Sciatic nerve (tissue), 2 donors: ENCODE measurements around the gene SLC1A1. TPM values are rescaled to one million over a fixed set of nuclear protein-coding genes. Genes with fewer than 3 reads are reported as not detected.
"Not testable (repeated sequence)": the region's sequence is repeated elsewhere in the genome, so short reads cannot be mapped to it uniquely, and the experiment has no call there.

Source experiments
- ATAC-seq: fragments of 200-7000 bp; cut with Tn5 transposase; one replicate; pipeline ENCODE4 v1.9.1; 2020; ENCODE audit warnings: mild to moderate bottlenecking, moderate library complexity
- DNase-seq: peaks from one replicate; pipeline ENCODE4 v3.0.0-alpha.2; 2020; ENCODE audit warnings: low spot score
- intact Hi-C: fragments of 100-400 bp; cut with DNase I; formaldehyde crosslinking; loops from one replicate; pipeline ENCODE4 v1.14.2; 2022
- total RNA-seq: library from RNA; stranded (reverse); fragmentation: NEBNext Ultra II Directional; extraction: Animal tissue kit (Norgen Biotek cat#: 25700); gene quantifications from one replicate; pipeline ENCODE4 v1.2.1, GENCODE V29; 2021
- donor health status: DM: no; HTN: no; CAD: no.
- donor health status: DM: no; HTN: no; CAD: no.

Gene SLC1A1
- total RNA-seq, 1 donor from 2014 or later: 4.7 TPM

DNA sequence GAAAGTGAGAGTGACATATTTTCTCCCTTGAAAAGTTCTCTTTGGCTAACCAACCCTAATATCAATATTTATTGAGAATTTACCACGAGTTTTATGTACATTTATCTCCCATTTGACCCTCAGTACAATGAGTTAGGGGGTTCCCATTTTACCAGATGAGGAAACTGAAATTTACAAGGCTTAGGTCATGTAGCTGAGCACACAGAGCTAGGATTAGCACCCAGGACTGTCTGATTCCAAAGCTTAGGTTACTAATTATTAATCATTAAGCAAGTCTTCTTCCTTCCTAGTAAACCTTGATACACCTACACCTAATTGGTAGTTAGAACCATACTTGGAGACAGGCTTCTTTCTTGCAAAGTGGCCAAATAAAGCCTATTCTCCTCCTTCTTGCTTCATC, 12.2 kb downstream of the SLC1A1 start:
- ATAC-seq (no peak), DNase-seq (no peak)
- intact Hi-C loops: no loop called here

DNA sequence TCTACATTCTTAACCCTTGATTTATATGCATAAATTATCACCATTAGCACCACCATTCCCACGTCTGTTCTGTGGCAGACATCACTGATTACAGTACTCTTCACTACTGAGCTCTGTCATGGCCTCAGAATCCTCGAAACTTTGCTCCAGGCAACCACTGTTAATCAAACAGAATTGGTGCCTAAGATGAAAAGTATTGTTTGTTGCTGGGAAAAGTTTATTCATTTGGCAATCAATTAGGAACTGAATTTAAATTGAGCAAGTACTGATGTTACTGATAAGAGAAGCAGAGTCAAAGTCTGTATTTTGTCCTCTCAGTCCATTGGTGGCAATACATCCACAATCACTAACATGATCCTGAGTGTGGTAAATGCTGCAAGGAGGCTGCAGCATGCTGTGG, 12.8 kb downstream of the SLC1A1 start:
- ATAC-seq: no peak
- DNase-seq: no peak
- intact Hi-C loops: no loop called here

DNA sequence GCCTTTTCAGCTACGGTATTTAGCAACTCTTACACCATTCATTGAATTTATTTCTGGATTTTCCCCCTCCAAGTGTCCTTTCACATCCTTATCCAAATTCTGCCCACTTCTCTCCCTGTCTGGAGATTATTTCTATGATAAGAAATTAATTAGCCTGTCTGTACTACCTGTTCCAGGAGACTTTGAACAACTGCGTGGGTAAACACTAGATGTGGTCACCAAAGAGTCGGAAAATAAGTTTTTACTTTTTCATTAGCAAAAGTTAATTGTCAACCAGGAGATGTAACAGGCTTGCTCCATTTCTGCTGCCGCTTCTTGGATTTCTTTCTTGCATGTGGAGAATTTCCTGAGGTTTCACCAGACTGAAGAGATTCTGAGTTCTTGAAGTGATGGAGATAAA, 14.0 kb downstream of the SLC1A1 start:
- DNase-seq (no peak), ATAC-seq (no peak)

DNA sequence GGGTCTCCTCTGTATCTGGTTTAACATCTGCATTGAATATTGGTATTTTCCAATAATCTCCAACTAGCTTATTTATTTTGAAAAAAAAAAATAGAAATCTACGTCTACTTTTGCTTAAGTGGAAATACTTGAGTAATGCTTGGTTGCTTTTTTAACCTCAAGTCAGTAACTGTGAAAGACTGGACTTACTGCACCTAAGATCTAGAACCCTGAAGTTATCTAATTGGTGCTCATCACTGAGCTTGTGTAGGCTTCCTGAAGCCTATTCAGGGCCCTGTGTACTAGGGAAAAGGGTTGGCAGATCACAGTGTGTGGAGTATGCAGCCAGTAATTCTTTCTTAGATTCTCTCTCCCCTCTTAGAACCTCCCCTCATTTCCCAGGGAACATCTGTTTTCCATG, 16.2 kb downstream of the SLC1A1 start:
- ATAC-seq: no peak
- DNase-seq: no peak
- intact Hi-C loops: no loop called here

More for the DNA sequence above, 14.0 kb downstream of the SLC1A1 start:
- intact Hi-C loops: no loop called here

DNA sequence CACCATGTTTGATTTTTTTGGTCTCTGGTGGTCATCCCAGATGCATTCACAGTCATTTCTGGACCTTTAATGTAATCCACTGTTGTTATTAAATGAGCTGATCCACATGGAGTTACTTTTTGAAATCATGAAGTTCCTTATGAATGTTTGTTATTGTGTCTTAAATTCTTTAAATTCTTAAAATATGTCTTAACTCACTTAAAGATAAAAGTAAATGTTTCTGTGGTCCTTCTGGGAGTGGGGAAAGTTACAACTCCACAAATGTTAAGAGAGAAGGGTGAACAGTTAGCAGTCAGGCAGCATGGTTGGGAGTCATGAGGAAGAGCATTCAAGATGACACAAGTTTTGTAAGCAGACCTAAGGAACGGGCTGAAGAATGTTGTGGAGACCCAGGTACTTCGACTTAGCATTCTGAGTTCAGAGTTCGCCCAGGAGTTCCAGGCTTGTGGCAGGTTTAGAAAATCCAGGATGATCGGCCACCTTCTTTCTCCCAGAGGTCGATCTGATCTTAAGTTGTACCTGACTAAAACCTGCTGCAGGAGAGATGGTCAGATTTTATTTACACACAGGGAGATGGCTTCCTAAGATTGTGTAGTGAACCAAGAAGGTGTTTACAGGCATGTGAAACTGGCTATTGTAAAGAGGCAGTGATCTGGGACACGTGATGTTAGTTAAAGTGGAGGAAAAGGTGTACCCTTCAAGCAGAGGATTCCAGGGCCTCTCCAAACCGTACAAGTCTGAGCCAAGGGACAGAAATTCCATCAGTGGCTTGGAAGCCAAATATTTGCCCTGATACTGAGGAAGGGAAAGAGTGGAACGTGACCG, 17.2 kb downstream of the SLC1A1 start:
- intact Hi-C loops: no loop called here
- DNase-seq (no peak), ATAC-seq (no peak)

DNA sequence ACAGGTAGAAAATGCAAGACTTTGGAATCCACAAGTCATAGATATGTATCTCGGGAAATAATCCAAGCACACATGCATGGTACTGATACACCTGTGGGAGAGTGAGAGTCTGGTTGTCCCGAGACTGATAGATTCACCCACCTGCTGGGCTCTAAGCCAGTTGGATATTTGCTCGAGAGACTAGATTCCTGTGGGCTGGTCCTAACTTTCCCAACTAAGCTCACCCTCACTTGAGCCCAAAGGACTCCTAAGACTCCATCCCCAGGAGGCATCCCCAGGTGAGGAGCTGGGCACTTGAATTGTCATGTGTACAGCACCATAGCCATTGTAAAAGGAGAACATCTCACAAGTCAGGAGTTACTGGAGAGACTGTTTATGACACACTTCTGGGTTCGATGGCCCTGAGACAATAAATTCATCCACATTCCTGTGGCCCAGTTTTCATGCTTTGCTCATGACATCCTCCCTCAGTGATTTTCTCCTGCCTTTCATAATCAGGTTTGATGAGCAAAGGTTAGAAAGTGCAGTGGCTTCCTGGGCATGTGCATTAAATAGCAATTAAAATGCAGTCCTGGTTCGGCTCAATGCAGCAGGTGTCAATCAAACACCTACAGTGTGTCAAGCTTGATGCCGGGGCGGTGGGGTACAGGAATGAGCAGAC, 18.1 kb downstream of the SLC1A1 start:
- intact Hi-C loops: no loop called here
- ATAC-seq (no peak), DNase-seq (no peak)

DNA sequence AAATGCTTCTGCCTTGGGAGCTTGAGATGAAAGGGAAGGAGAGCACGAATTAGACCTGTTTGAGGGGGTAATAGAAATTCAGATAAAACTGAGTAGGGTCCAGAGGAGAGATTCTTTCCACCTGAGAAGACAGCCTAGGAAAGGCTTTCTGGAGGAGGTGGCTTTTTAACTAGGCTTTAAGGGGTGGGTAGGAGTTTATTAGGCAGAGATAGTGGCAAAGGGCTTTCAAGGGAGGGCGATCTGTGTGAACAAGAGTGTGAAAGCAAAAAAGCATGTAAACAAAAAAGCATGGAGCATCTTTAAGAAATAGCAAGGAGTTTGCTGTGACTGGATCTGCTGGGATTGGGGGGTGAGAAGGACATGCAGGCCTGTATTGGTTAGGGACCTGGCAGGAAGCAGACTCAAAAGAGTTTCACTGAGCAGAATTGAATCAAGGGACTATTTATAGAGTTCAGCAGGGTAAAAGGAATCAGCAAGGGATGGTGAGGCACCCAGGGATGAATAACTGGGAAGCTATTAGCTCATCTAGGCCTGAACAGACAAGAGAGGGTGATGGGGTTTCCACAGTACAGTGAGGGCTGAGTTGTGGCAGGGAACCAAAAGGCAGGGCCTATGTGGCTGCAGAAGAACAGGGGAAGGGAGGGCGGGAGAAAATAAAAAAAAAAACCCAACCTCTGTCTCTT, 18.8 kb downstream of the SLC1A1 start:
- intact Hi-C loops: no loop called here
- ATAC-seq (no peak), DNase-seq (no peak)

GRCh38 chr9:4509590-4509984, 19.3 kb downstream of the SLC1A1 start:
- ATAC-seq (no peak), DNase-seq (no peak)
- intact Hi-C loops: no loop called here

DNA sequence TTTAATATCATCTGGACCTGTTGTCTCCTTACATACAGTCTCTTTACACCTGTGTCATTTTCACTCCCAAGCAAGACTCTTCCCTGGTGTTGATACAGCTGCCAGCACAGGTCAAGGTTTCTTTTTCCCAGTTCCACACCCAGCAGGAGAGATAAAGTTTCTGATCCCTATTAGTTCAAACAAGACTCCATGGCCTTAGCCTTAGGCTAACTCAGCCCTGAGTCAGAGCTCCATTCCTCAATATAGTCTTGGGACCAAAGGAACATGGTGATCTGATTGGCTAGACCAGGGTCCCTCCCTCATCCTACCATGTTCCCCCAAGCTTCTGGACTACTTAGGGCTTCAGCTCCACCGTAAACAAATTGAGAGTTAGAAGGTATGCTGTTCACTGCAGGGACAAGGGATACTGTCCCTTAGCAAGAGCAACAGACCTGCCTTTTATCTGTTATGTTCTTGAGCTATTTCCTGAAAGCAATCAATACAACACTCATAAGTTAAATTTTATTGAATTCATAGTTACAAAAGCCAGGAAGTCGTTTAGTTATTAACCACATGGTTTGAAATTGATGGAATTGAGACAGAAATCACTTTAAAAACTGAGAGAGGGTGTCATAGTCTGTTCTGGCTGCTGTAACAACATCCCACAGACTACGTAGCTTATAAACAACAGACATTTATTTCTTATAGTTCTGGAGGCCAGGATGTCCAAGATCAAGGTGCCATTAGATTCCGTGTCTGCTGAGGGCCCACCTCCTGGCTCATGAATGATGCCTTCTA, 20.5 kb downstream of the SLC1A1 start:
- intact Hi-C loops: no loop called here
- ATAC-seq (no peak), DNase-seq (no peak)

- intact Hi-C loops: no loop called here
- ATAC-seq: no peak
- no peak for DNase-seq
Measured at GRCh38 chr9:4514252-4515128, 24.2 kb downstream of the SLC1A1 start.

DNA sequence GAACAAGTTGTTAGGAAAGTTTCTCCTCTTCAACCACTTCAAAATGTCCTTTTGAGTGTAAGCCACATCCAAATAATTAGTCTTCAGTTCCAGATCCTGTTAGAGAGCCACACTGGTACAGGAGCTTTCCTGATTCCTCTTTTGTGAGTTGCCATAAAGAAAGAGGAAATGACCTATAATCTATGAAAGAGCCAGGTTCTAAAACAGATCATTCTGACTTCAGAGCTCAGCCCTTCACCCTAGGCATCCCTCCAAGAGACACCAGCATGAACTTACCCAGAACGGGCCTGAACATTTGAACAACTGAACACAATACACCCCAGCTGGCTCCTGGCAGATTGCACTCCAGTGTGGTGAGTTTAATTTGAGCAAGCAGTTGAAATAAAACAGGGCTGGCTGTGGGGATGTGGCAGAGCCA, 25.7 kb downstream of the SLC1A1 start:
- intact Hi-C loops: no loop called here
- ATAC-seq (no peak), DNase-seq (no peak)

GRCh38 chr9:4517274-4517673, 27.0 kb downstream of the SLC1A1 start:
- no peak for DNase-seq
- ATAC-seq: no peak
- intact Hi-C loops: no loop called here

DNA sequence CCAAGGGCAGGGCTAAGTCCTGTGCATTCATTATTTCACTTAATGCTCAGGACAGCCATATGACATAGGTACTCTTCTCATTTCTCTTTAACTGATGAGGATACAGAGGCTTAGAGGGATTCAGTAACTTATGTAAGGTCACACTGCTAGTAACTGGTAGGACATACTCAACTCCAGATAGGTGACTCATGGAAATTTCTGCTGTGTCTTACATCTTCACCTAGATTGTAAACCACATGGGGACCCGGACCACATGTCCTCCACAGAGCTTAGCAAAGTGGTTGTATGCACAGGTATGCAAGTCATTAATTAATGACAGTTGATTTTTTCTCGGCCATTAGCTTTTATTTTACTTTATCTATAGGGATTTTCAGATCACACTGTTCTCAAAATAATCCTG, 29.3 kb downstream of the SLC1A1 start:
- DNase-seq (no peak), ATAC-seq (no peak)
- intact Hi-C loops: no loop called here

DNA sequence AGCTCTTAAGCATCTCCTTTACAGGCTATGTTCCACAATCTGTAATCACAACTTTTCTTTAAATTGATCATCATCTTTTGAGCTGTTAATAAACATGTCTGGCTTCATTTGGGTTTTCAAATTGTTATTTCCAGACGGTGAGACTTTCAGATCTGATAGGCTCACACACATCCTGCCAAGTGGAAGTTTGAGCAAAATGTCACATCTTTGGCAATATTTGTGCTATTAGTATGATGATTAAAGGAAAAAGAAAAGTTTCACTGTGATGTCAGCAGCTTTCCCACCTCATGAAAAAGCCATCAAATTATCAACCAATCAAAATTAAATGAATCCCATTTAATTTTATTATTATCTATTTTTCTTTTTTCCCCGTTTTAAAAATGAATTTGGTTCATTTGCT, 29.8 kb downstream of the SLC1A1 start:
- no peak for DNase-seq
- intact Hi-C loops: no loop called here
- no peak for ATAC-seq

- intact Hi-C loops: no loop called here
- DNase-seq (no peak), ATAC-seq (no peak)
Measured at GRCh38 chr9:4530375-4530774, 40.1 kb downstream of the SLC1A1 start.

GRCh38 chr9:4530831-4531230, 40.6 kb downstream of the SLC1A1 start:
- intact Hi-C loops, ATAC-seq, DNase-seq: not testable (repeated sequence)

DNA sequence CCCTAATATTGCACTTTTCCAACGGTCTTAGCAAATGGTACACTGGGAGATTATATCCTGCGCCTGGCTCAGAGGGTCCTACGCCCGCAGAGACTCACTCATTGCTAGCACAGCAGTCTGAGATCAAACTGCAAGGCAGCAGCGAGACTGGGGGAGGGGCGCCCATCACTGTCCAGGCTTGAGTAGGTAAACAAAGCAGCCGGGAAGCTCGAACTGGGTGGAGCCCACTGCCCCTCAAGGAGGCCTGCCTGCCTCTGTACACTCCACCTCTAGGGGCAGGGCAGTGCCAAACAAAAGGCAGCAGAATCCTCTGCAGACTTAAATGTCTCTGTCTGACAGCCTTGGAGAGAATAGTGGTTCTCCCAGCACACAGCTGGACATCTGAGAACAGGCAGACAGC, 41.1 kb downstream of the SLC1A1 start:
- ATAC-seq, intact Hi-C loops, DNase-seq: not testable (repeated sequence)

- intact Hi-C loops, ATAC-seq: not testable (repeated sequence)
Measured at GRCh38 chr9:4533881-4534280, 43.6 kb downstream of the SLC1A1 start.

More at GRCh38 chr9:4533881-4534280, 43.6 kb downstream of the SLC1A1 start:
- not testable (repeated sequence) for DNase-seq
